SK-N-MC (cell line): ENCODE data around the gene SLC9C2.
"Not testable (repeated sequence)": the region's sequence is repeated elsewhere in the genome, so short reads cannot be mapped to it uniquely, and the experiment has no call there.

ENCODE experiments used
- DNase-seq: peaks from one replicate; pipeline ENCODE4 v3.0.0-alpha.2; 2011; ENCODE audit warnings: low read depth, low spot score
- H3K27ac ChIP-seq: fragments of 200-600 bp; sonication (generic); 2 replicates; pipeline ENCODE4 v1.5.1; 2016; ENCODE audit warnings: mixed run types
- H3K36me3 ChIP-seq: fragments of 200-600 bp; sonication (generic); 2 replicates; pipeline ENCODE4 v1.6.1; 2017; ENCODE audit warnings: antibody characterized with exemption, low read length, mixed read lengths; ENCODE audit not compliant: insufficient read depth
- H3K4me3 ChIP-seq: fragments of 200-600 bp; sonication (generic); 2 replicates; pipeline ENCODE4 v1.5.1; 2016
- H3K9ac ChIP-seq: fragments of 200-600 bp; sonication (generic); 2 replicates; pipeline ENCODE4 v1.8.0; 2017; ENCODE audit warnings: mixed run types, mixed read lengths; ENCODE audit not compliant: insufficient read length
- H3K9me3 ChIP-seq: fragments of 200-600 bp; sonication (generic); 2 replicates; pipeline ENCODE4 v1.6.1; 2017; ENCODE audit warnings: low read depth, mild to moderate bottlenecking, antibody characterized with exemption, low read length, moderate library complexity, mixed read lengths
- EZH2 ChIP-seq: fragments of 200-600 bp; sonication (generic); IDR thresholded peaks from one replicate; pipeline ENCODE4 v1.6.1; 2017; ENCODE audit warnings: antibody characterized with exemption
- FOXP2 ChIP-seq: optimal IDR thresholded peaks from 2 replicates; pipeline ENCODE3; 2011; ENCODE audit warnings: mild to moderate bottlenecking, moderate library complexity; ENCODE audit not compliant: insufficient read depth; ENCODE audit errors: extremely low read length, control extremely low read depth
- POLR2AphosphoS5 ChIP-seq: IDR thresholded peaks from 2 replicates; pipeline ENCODE4 v1.6.1; 2012; ENCODE audit warnings: mild to moderate bottlenecking, low read depth, low read length, borderline replicate concordance

SLC9C2 gene

DNA sequence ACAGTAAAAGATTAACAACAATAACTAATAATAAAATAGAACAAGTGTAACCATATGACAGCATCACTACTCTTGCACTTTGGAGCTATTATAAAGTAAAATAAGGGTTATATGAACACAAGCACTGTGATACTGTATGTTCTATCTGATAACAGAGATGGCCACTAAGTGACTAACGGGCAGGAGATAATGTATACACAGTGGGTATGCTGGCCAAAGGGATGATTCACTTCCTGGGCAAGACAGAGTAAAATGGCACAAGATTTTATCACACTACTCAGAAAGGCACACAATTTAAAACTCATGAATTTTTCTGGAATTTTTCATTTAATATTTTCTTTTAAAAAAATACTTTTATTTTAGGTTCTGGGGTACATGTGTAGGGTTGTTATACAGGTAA is 12.3 kb downstream of the SLC9C2 start:
- Histone ChIP-seq H3K4me3 (no peak overlapping the region), H3K9me3 (no peaks in the 10 kb centered on the region), H3K27ac (no peak overlapping the region), H3K36me3 (no peaks in the 10 kb centered on the region), H3K9ac (no peak overlapping the region)
- DNase-seq, result no peak
- TF ChIP-seq POLR2AphosphoS5, result no peak
- no peak for TF ChIP-seq EZH2
- TF ChIP-seq FOXP2, result no peak

DNA sequence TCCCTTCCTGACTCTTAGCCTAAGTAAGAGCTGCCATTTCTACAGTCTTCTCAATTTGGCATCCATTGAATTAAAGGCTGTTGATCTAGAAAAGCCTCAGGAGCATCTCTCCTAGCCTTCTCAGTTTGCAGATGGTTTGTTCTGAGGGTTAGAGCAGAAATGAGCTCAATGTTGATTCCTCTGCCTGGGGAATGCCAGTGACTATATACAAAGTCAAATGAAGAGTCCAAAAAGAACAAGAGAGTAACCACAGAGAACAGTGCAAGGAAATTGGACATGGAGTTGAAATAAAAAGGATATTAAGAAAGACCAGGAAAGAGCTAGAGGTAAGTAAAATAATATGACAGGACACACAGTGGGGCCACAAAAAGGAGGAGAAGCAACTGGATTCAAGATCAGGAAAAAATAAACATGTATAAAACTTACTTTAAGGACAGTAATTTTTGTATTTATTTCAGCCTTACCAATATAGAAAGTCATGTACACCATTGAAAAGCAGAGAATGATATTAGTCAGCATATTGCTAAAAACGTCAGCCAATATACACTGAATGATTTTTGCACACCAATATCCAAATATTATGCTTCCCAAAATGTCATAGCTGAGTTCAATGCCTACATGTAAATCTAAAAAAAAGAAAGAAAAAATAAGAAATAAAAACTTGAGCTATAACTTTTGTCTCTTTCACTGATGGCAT is 21.3 kb downstream of the SLC9C2 start:
- Histone ChIP-seq H3K27ac (no peak overlapping the region), H3K4me3 (no peak overlapping the region), H3K9me3 (no peaks in the 10 kb centered on the region), H3K36me3 (no peaks in the 10 kb centered on the region), H3K9ac (no peak overlapping the region)
- no peak for DNase-seq
- TF ChIP-seq FOXP2 (no peak), EZH2 (no peak), POLR2AphosphoS5 (no peak)

DNA sequence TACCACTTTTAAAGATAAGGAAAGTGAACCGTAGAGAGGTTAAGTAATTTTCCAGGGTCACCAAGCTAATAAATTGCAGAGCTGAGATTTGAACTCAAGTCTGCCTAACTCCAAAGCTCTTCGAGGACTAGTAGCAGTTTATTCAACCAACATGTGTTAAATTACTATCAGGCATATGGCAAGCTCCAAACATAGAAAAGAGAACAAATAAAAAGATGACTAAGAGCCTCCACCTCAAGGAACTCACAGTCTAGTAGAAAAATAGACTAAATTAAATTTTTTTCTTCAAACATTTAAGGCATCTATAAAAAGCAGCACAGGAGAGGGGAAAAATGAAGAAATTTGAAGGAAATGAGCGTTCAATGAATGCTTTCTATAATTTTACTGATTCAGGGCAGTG is 22.2 kb downstream of the SLC9C2 start:
- TF ChIP-seq POLR2AphosphoS5 (no peak), FOXP2 (no peak), EZH2 (no peak)
- Histone ChIP-seq H3K4me3 (no peak overlapping the region), H3K9me3 (no peaks in the 10 kb centered on the region), H3K9ac (no peak overlapping the region), H3K36me3 (no peaks in the 10 kb centered on the region), H3K27ac (no peak overlapping the region)
- DNase-seq, result no peak

DNA sequence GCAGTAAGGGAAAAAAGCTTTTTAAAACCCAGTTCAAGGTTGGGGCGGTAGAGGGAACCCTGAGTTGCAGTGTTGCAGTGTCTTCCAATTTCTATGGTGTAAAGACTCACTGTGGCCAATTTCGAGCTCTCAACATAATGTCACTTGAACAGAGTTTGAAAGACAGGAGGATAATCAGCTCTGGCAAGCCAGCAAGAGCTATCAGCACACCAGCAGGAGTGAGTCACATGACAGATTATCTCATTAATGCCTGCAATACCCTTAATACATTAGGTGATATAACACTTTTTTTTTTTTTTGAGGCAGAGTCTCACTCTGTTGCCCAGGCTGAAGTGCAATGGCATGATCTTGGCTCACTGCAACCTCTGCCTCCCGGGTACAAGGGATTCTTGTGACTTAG is 22.8 kb downstream of the SLC9C2 start:
- H3K27ac ChIP-seq, result no peak overlapping the region
- H3K9me3 ChIP-seq, result no peaks in the 10 kb centered on the region
- TF ChIP-seq FOXP2 (no peak), EZH2 (no peak), POLR2AphosphoS5 (no peak)
- no peak overlapping the region for H3K9ac ChIP-seq
- H3K4me3 ChIP-seq, result no peak overlapping the region
- no peaks in the 10 kb centered on the region for H3K36me3 ChIP-seq
- DNase-seq, result no peak

DNA sequence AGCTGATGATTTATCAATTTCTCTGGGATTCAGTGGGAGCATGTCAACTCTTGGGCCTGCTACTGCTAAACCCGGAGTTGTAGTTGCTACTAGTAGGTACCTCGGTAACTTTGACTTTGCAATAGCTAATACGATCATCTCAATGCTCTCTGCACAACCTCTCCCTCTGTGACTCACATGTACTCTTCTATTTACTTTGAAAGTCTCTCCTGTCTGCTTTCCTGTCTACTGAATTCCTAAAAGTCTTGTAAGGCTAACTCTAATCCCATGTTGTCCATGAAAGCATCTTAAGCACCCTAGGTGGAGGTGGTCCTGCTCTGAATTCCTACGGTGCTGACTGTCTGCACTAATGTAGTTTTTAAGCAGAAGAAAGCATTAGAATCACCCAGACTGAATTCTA is 29.3 kb downstream of the SLC9C2 start:
- Histone ChIP-seq H3K4me3 (no peak overlapping the region), H3K9me3 (no peaks in the 10 kb centered on the region), H3K36me3 (no peaks in the 10 kb centered on the region), H3K27ac (no peak overlapping the region), H3K9ac (no peak overlapping the region)
- TF ChIP-seq EZH2, result no peak
- TF ChIP-seq POLR2AphosphoS5, result no peak
- no peak for TF ChIP-seq FOXP2
- no peak for DNase-seq

- Histone ChIP-seq H3K4me3 (no peak overlapping the region), H3K9ac (no peak overlapping the region), H3K27ac (no peak overlapping the region), H3K9me3 (no peaks in the 10 kb centered on the region), H3K36me3 (no peaks in the 10 kb centered on the region)
- DNase-seq, result no peak
- TF ChIP-seq POLR2AphosphoS5 (no peak), EZH2 (no peak), FOXP2 (no peak)
Measured at GRCh38 chr1:173572201-173572873, 30.5 kb downstream of the SLC9C2 start.

- TF ChIP-seq FOXP2, result no peak
- TF ChIP-seq EZH2, result no peak
- no peak for TF ChIP-seq POLR2AphosphoS5
- no peak for DNase-seq
- no peak overlapping the region for H3K9ac ChIP-seq
- H3K4me3 ChIP-seq, result no peak overlapping the region
- H3K36me3 ChIP-seq, result no peaks in the 10 kb centered on the region
- no peak overlapping the region for H3K27ac ChIP-seq
- H3K9me3 ChIP-seq, result no peaks in the 10 kb centered on the region
Measured at GRCh38 chr1:173570370-173571007, 32.4 kb downstream of the SLC9C2 start.

DNA sequence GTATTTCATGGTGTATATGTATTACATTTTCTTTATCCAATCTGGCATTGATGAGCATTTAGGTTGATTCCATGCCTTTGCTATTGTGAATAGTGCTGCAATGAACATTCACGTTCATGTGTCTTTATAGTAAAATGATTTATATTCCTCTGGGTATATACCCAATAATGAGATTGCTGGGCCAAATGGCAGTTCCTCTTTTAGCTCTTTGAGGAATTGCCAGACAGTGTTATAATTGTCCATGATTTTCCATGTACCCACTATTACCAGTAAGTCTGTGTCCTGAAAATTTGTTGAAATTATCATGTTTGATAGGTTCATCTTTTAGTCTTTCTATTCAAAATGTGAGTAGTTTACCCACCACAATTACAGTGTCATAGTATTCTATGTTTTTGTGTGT is 34.4 kb downstream of the SLC9C2 start:
- no peak for DNase-seq
- TF ChIP-seq FOXP2 (no peak), EZH2 (no peak), POLR2AphosphoS5 (no peak)

DNA sequence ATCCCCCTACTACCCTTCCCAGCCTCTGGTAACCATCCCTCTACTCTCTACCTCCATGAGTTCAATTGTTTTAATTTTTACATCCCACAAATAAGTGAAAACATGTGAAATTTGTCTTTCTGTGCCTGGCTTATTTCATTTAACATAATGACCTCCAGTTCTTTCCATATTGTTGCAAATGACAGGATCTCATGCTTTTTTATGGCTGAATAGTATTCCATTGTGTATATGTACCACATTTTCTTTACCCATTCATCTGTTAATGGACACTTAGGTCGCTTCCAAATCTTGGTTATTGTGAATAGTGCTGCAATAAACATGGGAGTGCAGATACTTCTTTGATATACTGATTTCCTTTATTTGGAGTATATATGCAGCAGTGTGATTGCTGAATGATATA is 39.0 kb downstream of the SLC9C2 start:
- H3K9ac ChIP-seq, H3K9me3 ChIP-seq, DNase-seq, H3K36me3 ChIP-seq, H3K27ac ChIP-seq, H3K4me3 ChIP-seq: not testable (repeated sequence)

More for the DNA sequence above, 34.4 kb downstream of the SLC9C2 start:
- H3K27ac ChIP-seq, result no peak overlapping the region
- H3K36me3 ChIP-seq, result no peaks in the 10 kb centered on the region
- no peak overlapping the region for H3K9ac ChIP-seq
- H3K9me3 ChIP-seq, result no peaks in the 10 kb centered on the region
- H3K4me3 ChIP-seq, result no peak overlapping the region
